ENCODE data around the gene RGS17.

DNA sequence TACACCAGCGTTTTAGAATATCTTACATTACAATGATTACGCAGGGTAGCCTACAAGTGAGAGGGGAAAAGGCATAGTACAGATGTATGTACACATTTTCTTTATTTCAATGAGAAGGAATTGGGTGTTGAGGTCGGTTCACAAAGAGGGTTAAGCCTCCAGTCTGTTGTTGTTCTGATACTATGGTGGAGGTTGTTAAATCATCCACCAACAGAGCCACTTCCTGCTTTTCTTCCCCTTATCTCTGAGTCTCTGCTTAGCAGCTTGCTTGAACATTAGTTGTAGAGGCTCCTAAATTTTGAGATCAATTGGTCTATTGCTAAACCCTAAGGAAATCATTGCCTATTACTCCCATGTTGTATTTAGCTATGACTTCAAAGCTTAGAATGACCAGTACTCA lies 7.3 kb downstream of the RGS17 start:
- TF ChIP-seq FOXA1 (IDR thresholded peaks at IDR 0.05) (no peak), BHLHE40 (IDR thresholded peaks at IDR 0.05; ENCODE audit: borderline replicate concordance) (no peak), NFRKB (IDR thresholded peaks at IDR 0.05) (no peak), FOXM1 (IDR thresholded peaks at IDR 0.05; ENCODE audit: borderline replicate concordance) (no peak), FOXK2 (IDR thresholded peaks at IDR 0.05) (no peak), ARNT (IDR thresholded peaks at IDR 0.05) (no peak)

All from HEK293T (cell line).